Activated CD8-positive, alpha-beta memory T cell treated with anti-CD3 and anti-CD28 coated beads for 36 hours (primary cell): ENCODE measurements around the gene FOXP4. TPM values are rescaled to one million over a fixed set of nuclear protein-coding genes. Genes with fewer than 3 reads are reported as not detected.

Experiments
- CTCF ChIA-PET: fragments of 350-600 bp; sonication (Branson Sonifier 250); formaldehyde crosslinking; loops from one replicate; lab custom pipeline; 2021; ENCODE audit warnings: antibody characterized with exemption; lab: Charles Lee
- POLR2A ChIA-PET: fragments of 350-600 bp; sonication (Branson Sonifier 250); formaldehyde crosslinking; loops from one replicate; lab custom pipeline; 2021; ENCODE audit warnings: antibody characterized with exemption; lab: Charles Lee
- total RNA-seq, 2 experiments: library from RNA; stranded (reverse); gene quantifications; one replicate each; pipeline ENCODE4 v1.2.3, GENCODE V29; 2021

FOXP4 gene
- total RNA-seq, 2 experiments from 2014 or later, result 21.0 to 23.6 TPM

DNA sequence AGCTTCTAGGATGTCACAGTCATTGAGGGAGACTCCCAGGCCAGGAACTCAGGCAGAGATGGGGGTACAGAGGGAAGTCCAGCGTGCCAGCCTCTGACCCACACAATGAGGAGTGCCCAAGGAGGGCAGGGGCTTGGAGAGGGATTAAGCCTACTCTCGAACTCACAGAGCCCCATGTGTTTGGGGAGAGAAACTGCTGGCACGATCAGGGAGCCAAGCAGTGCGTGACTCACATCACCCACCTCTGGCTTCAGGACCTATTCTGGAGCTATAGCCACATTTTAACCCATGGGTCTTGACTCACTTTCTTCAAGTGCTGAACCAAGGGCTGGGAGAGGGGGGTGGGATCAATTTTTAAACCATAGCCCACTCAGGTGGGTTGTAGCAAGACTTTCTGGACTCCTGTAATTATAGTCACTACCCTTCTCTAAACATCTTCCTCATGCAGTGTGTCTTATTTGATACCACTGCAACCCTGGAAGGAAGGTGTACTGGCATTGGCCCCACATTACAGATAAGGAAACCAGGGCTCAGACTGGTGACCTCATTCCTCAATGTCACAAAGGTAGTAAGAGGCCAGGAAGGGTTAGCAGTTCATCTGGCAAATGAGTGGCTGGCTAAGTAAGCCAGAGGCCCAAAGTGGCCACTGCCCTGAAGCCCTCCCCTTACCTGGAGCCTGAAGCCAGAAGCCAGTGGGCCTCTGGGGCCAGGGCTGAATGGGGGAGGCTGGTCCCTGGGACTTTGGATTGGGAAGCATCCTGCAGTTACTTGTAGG is 12.0 kb downstream of the FOXP4 start:
- ChIA-PET CTCF (interaction anchor here (1.0 kb wide), 1 partner anchor 125 kb away, joined by 3 read pairs; no protein-coding TSS in a partner anchor), POLR2A (no interaction called here)

DNA sequence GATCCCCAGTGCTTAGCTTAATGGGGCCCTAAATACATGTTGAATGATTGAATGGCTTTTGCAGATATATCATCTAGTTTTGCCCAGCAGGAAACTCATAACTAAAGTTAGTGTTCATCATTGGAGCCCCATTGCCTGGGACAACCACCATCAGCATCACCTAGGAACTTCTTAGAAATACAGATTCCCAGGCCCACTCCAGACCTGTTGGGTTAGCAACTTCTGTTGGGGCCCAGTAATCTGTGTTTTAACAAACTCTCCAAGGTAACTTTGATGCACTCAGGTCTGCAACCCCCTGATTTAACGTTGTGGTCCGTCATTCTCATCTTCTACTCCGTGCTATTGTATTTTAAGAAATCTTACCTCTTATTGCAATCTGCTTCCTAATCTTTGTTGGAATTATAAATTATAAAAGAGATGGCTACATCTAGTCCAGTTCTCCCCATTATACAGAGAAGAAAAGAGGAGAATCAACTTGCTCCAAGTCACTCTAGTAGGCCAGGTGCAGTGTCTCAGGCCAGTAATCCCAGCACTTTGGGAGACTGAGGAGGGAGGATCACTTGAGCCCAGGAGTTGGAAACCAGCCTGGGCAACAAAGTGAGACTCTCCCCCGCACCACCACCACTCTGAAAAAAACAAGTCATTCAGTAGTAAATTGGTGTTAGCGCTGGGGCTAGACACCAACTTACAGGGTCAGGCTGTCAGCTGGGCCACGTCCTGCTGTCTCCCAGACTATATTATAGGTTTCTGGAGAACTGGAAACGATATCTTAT is 13.7 kb downstream of the FOXP4 start:
- CTCF ChIA-PET, result no interaction called here
- POLR2A ChIA-PET, result no interaction called here

DNA sequence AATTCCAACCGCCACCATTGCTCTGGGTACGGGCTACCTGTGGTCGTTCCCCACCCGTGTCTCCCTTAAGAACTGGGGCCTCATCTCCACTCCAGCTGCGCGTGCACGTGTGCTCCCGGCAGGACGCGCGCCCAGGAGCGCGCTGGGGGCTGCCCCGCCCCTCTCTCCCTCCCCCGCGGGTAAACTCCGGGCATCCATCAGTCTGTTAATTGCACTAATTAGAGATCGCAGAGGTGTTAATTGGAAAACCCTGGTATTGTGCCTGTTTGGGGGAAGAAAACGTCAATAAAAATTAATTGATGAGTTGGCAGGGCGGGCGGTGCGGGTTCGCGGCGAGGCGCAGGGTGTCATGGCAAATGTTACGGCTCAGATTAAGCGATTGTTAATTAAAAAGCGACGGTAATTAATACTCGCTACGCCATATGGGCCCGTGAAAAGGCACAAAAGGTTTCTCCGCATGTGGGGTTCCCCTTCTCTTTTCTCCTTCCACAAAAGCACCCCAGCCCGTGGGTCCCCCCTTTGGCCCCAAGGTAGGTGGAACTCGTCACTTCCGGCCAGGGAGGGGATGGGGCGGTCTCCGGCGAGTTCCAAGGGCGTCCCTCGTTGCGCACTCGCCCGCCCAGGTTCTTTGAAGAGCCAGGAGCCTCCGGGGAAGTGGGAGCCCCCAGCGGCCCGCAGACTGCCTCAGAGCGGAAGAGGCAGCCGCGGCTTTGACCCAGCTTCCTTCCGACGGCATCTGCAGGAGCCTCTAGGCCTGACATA is 14.4 kb downstream of the FOXP4 start:
- CTCF ChIA-PET, result interaction anchor here (0.8 to 1.1 kb wide), 2 partner anchors 136 to 192 kb away, joined by 3 to 6 read pairs; no protein-coding TSS in a partner anchor
- POLR2A ChIA-PET, result interaction anchor here (1.3 kb wide), 1 partner anchor 14 kb away, joined by 4 read pairs; the partner anchor contains the start of gene FOXP4

DNA sequence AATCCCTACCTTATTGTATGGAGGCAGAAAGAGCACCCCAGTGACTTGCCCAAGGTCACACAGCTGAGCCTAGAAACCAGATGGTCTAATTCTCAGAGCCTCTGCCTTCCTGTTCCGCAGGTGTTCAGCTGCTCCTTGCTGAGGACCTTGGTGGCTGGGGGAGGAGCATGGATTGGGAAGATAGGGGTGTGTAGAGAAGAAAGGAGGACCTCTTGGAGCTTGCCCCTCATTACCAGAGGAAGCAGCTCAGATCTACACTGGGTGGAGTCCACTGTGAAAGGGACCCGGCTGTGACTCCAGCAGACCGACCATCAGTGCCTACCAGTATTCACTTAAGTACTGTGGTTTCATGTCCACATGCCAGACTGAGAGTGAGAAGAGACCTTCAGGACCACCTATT is 15.2 kb downstream of the FOXP4 start:
- CTCF ChIA-PET, result interaction anchor here (1.1 kb wide), 1 partner anchor 193 kb away, joined by 3 read pairs; no protein-coding TSS in a partner anchor
- POLR2A ChIA-PET, result interaction anchor here (1.3 kb wide), 1 partner anchor 15 kb away, joined by 4 read pairs; the partner anchor contains the start of gene FOXP4

DNA sequence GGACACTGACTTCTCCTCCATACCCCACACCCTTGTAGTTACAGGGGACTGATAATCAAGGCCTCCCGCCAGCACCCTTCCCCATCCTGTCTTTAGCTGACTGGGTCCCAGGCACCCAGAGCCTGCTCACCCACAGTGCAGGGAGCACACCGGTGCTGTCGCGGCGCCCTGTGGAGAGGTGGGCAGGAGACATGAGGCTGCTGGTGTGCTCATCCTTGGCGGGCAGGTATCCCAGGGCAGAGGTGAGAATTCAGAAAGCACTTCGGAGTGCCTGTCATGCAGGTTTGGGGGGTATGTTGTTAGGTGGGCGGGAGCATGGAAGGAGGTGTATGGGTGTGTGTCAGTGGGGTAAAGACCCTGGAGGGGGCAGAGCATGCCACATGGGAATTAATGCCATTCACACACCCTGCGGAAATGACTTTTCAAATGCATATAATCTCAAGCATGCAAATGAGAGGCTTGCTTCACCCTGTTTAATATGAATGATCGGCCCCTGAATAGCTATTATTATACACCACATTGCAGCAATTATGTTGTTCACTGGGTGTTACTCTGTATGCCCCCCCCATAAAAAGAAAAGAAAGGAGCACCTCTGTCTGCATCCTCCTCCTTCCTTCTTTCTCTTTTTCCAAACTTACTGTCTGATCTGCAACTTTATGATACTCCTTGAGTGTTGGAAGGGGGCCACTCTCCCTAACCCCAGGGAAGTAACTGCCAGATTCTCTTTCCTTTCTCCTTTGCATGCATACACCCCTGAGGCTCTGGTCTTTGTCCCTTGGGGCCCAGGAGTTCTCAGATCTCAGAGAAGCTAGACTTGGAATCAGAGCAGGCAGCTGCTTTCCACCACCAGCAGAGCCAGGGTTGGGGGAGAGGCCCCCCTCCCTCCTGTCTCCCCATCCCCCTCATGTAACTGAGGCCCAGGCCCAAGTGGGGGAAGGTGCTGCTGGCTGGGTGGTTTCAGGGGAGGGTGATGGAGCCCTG is 16.0 kb downstream of the FOXP4 start:
- ChIA-PET CTCF (no interaction called here), POLR2A (interaction anchor here (1.3 kb wide), 1 partner anchor 15 kb away, joined by 4 read pairs; the partner anchor contains the start of gene FOXP4)

DNA sequence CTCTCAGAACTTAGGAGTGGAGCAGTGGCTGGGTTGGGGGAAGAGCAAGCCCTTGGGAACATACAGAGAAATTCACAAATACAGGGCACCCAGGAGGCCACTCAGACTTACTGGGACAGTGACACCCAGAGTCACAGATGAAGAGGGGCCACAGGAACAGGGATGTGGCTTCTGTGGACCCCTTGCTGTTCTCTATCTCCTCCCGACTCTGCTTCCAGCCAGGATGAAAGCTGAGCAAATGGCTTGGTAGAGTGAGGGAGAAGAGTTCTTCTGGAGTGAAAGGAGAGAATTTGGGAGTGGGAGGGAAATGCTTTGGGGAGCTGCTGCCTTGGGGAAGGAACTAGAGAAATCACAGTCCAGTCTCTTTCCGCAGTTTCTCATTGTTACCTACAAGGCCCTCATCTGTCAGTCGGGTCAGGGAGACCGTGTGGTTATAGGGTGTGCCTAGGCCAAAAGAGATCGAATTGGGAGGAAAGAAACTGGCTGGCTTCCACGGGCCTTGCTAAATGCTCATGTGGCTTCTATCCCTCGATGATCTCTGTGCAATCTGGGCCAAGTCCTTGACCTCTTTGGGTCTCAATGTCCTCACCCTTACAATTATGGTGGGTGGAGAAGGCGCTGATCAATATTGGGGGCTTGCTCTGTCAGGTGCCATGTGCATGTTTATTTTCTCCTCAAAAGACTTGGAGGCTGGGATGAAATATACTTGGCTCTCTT is 17.0 kb downstream of the FOXP4 start:
- ChIA-PET CTCF (no interaction called here), POLR2A (no interaction called here)

DNA sequence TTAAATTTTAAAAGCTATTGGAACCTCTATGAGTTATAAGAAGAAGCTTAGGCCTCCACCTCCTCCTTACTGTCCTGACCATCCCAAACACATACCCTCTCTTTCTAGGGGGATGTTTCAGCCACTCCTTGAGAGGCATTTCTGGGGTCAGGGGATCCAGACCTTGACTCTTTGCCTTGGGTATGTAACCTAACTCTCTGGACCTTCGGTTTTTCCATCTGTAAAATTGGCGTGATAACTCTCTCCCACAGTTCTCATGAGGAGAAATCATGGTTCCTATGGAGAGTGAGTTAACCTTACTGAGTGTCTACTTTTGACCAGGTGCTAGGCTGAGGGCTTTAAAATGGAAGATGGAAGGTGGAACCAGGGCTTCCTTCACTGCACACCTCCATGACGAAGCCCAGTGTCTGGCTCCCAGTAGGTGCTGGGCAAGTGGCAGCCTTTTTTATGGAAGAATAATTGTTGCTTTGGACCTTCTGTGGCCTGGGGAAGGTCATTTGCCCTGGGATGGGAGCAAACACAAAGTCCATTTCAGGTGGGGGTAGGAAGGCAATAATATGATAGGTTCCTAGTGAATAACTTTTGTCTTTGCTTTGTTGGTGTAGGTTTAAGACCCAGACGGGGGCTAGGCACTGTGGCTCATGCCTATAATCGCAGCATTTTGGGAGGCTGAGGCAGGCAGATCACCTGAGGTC is 18.4 kb downstream of the FOXP4 start:
- POLR2A ChIA-PET, result no interaction called here
- CTCF ChIA-PET, result no interaction called here

DNA sequence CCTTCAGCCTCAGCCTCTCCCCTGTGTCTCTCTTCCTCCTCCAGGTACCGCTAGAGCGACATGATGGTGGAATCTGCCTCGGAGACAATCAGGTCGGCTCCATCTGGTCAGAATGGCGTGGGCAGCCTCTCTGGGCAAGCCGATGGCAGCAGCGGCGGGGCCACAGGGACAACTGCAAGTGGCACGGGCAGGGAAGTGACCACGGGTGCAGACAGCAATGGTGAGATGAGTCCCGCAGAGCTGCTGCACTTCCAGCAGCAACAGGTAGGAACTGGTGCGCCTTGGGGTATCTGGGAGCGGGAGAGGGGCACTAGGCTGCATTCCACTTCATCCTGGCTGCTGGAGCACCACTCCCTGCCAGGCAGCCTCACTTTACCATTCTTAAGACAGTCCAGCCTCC is 19.5 kb downstream of the FOXP4 start:
- ChIA-PET CTCF (no interaction called here), POLR2A (no interaction called here)

DNA sequence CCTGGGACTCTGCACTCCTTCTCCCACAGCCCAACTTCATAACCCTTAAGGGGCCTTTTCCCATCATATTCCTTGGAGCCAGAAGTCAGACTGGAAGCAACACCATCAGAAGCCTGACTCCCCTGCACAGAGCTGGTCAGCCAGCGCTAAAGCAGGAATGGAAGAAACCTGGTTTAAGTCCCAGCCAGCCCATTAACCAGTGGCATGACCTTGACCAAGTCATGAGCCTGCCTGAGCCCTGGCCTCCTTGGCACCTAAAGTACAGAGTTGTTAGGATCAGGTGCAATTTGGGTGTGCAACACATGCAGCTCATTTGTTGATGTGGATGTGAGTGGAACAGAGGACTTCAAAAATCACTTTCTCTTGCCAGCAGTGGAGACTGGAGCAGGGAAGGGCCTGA is 20.8 kb downstream of the FOXP4 start:
- ChIA-PET CTCF (interaction anchor here (0.7 kb wide), 1 partner anchor 199 kb away, joined by 3 read pairs; no protein-coding TSS in a partner anchor), POLR2A (no interaction called here)

DNA sequence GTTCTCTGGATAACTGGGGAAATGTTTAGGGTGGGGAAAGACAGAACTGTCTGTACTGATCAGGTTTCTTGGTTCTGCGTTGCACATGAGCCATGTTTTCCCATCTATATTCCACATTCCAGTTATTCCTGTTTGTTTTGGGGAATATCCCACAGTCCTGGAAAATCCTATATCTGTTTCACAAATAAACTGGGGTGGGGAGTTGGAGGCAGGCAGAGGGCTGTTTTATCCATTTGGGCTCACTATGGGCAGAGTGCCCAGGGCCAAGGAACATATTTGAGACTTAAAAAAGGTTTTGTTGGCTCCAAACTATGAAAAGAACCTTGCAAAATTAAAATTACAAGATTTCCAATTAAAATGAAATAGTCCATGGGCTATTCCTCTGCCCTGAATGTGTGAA is 21.5 kb downstream of the FOXP4 start:
- CTCF ChIA-PET, result interaction anchor here (0.7 kb wide), 1 partner anchor 199 kb away, joined by 3 read pairs; no protein-coding TSS in a partner anchor
- POLR2A ChIA-PET, result no interaction called here

DNA sequence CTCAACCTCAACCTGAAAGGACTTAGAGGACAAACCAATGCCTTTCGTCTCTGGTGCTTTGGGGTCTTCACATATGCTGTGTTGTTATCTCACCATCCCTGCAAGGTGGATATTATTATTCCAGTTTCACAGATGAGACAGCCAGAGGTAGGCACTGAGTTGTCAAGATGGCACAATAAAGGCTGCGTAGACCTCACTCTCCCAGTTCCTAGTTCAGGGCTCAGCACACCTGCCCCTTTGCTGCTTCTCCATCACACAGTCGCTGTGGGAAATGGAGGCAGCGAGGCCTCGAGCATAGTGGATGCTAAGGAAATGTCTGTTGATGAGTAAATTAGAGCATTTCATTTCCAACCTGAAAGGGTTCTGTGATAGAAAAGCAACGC is 22.0 kb downstream of the FOXP4 start:
- ChIA-PET CTCF (no interaction called here), POLR2A (no interaction called here)

DNA sequence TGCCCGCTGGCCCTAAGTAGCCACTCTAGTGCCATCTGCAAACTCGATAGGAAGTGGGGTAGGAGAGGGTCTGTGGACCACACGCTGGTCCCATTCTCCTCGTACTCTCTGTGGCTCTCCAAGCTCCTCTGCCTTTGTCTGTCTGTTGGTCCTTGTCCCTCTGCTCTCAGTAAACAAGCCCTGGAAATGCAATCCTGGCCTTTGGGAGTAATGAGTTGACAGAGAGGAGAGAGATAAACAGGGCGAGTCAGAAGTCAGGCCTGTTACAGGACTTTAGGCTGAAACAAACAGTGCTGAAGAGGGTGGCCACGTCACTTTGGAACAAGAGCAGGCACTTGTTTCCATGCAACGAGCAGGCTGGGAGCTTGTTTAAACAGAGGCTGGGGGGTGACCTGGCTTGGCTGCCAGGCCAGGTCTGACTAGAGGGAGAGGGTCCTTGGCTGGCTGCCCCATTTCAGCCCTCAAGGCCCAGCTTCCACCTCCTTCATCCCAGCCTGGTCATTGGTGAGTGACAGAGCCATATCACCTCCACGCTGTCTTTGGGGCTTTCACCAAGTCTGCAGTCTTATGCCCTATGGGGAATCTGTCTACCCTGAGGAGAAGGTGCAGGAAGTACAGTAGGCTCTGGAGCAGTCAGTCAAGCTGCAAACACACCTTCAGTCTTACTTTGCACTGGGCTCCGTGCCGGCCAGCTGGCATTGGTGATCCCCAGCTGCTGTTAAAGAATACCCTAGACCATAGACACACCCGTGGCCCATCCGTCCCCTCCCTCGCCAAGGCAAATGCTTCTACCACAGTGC is 22.6 kb downstream of the FOXP4 start:
- POLR2A ChIA-PET, result no interaction called here
- CTCF ChIA-PET, result no interaction called here

DNA sequence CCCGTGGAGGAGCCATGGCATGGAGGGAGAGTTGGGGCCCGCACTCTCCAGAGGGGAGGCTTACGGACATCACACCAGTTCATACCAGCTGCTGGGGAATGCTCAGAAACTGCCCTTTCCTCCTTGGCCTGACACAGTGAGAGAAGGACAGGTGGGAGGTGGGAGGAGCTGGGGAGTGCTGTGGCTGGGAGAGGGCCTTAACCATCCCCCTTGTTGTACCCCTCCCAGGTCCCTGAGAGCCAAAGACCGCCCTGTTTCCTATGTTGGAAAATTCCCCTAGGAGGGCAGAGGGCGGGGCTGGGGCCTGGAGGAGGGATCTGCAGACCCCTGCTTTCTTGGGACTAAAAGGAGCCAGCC is 24.1 kb downstream of the FOXP4 start:
- ChIA-PET POLR2A (interaction anchor here (0.5 kb wide), 1 partner anchor 305 kb away, joined by 3 read pairs; no protein-coding TSS in a partner anchor), CTCF (interaction anchor here (1.0 kb wide), 1 partner anchor 113 kb away, joined by 4 read pairs; no protein-coding TSS in a partner anchor)

DNA sequence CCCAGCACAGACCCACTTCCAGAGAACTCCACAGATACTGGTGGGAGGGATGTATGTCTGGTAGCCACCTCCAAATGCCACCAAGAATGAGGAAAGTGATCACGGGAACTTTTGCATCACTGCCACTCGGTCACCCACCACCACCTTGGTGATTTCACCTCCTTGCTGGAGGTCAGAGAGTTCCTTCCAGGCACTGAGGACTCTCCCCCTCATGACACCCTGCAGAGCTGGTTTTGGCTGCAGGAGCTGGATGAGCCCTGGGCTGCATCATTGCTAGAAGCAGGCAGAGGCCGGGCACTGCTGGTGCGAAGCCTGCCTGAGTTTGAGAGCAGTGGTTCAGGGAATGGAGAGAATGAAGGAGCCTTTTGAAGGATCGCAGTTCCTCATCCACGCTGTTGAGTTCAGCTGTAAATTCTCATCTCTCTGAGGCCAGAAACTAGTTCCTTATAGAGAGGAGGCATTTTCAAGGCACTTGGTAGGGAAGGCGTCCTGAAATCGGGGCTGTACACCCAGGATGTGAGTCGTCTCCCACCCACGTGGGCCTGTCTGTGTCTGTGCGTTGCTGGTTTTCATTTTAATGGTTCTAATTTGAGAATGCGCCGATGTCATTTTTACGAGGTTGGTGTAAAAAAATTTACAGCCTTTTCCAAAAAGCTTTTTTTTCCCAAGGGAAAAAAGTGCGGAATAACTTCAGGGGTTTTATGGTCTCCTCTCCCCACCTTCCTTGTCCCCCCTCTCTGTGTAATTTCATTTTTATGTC is 25.0 kb downstream of the FOXP4 start:
- ChIA-PET POLR2A (interaction anchor here (0.6 kb wide), 1 partner anchor 38 kb away, joined by 3 read pairs; no protein-coding TSS in a partner anchor), CTCF (interaction anchor here (1.0 kb wide), 1 partner anchor 112 kb away, joined by 4 read pairs; no protein-coding TSS in a partner anchor)

DNA sequence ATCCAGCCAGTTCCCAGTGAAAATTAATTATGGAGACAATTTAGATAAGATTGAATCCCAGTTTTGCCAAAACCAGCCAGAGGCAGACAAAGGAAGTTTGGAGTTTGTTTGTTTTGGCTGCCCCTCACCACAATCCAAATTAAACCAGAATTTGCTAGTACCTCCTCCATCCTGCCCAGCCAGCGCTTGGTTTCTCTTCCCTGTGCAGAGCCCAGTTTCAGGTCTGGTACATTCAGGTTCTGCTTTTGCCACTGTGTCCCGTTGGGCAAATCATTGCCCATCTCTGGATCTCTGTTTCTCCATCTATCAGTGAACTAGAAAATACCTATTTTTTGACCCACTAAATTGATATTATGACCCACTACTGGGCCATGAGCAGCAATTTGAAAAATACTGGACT is 26.4 kb downstream of the FOXP4 start:
- ChIA-PET CTCF (no interaction called here), POLR2A (no interaction called here)
